Mesenteric fat pad (tissue), 1 donor: ENCODE measurements around the gene ZNF274. TPM values are rescaled to one million over a fixed set of nuclear protein-coding genes. Genes with fewer than 3 reads are reported as not detected.
A peak's percentile ranks its signal among the peaks of the same experiment; 100 is the strongest.
"Not testable (repeated sequence)": the region's sequence is repeated elsewhere in the genome, so short reads cannot be mapped to it uniquely, and the experiment has no call there.

Source experiments
- DNase-seq: peaks from one replicate; pipeline ENCODE4 v3.0.0-alpha.2; 2020; ENCODE audit warnings: low spot score
- total RNA-seq: library from RNA; stranded (reverse); fragmentation: NEBNext Ultra II Directional; extraction: Animal tissue kit (Norgen Biotek cat#: 25700); gene quantifications from one replicate; pipeline ENCODE4 v1.2.1, GENCODE V29; 2021
- donor health status: DM: yes; HTN: yes; CAD: no.

ZNF274 gene
- total RNA-seq, 1 donor from 2014 or later: 20.5 TPM

DNA sequence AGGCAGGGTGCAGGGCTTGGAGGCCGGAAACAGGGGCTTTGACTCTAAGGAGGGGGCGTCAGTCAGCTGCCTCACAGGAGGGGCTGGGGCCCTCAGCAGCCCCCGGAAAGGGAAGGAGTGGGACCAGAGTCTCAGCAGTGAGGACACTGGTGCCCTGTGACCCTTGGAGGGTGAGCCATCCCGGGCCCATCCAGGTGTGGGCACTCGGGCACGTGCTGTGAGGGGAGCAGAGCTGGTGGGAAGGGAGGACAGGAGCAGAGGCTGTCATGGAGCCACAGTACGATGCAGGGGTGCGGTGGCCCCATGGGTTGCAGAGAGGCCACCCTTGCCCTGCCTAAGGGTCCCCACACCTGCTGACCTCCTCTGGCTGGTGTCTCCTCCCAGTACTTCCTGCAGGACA is 26.7 kb downstream of the ZNF274 start:
- DNase-seq: no peak

DNA sequence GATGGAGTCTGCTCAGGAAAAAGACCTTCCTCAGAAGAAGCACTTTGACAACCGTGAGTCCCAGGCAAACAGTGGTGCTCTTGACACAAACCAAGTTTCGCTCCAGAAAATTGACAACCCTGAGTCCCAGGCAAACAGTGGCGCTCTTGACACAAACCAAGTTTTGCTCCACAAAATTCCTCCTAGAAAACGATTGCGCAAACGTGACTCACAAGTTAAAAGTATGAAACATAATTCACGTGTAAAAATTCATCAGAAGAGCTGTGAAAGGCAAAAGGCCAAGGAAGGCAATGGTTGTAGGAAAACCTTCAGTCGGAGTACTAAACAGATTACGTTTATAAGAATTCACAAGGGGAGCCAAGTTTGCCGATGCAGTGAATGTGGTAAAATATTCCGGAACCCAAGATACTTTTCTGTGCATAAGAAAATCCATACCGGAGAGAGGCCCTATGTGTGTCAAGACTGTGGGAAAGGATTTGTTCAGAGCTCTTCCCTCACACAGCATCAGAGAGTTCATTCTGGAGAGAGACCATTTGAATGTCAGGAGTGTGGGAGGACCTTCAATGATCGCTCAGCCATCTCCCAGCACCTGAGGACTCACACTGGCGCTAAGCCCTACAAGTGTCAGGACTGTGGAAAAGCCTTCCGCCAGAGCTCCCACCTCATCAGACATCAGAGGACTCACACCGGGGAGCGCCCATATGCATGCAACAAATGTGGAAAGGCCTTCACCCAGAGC is 29.6 kb downstream of the ZNF274 start:
- no peak for DNase-seq

DNA sequence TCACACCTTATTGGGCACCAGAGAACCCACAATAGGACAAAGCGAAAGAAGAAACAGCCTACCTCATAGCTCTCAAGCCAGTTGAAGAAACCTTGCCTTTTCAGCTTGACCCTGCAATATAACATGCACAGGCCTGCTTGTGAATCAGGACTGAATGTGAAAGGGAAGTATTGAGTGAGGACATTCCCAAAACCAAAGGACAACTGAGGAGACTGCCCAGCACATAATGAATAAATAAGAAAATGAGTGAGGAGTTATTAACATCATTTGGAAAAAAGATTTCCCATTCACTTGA is 30.2 kb downstream of the ZNF274 start:
- DNase-seq: no peak

GRCh38 chr19:58217069-58217481 is 34.2 kb downstream of the ZNF274 start:
- DNase-seq: no peak

- no peak for DNase-seq
Measured at GRCh38 chr19:58217607-58218391, 34.9 kb downstream of the ZNF274 start.

DNA sequence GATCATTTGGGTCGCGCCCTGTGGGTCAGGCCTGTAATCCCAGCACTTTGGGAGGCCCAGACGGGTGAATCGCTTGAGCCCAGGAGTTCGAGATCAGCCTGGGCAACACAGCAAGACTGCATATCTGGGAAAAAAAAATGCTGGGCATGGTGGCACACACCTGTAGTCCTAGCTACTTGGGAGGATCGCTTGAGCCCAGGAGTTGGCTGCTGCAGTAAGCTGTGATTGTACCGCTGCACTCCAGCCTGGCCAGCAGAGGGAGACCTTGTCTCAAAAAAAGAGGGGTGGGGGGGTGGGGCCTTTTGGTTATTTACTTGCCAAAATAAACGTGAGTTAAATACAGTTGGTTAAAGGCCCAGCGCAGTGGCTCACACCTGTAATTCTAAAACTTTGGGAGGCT is 36.0 kb downstream of the ZNF274 start:
- no peak for DNase-seq

DNA sequence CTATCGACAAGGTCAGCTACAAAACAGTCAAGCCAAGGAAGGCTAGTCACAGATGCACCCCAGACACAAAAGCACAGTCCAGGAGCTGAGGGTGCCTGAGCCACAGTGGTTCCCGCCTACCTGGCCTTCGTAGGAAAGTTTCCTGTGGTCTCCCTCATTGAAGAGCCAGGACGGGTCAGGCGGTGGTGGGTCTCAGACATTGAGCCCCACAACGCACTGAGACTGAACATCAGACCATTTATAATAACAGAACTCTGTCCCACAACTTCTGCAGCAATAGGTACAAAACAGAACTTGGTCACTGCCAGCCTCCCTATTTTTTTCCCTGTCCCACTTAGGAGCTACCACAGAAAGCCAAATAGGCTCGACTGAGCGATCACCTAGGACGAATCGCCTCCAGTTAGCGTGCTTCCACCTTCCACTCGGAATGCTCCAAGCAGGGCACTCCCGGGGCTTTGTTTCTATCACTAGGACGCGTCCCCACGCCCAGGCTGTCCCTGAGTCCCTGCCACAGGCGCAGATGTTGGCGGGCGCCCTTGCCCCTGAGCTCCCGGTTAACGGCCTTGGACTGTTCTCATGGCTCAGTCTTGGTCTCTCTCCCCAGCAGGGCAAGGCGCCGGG is 45.2 kb downstream of the ZNF274 start:
- no peak for DNase-seq

- peak; percentile 92 for DNase-seq
Measured at GRCh38 chr19:58228585-58229254, 45.9 kb downstream of the ZNF274 start, which contains the start of gene ZNF544. Gene ZNF544 (plus strand): TSS chr19:58228914. CDS start chr19:58244024, 15,110 bp downstream.

- DNase-seq: no peak
Measured at GRCh38 chr19:58229255-58229639, 46.4 kb downstream of the ZNF274 start.

GRCh38 chr19:58237324-58237723 is 54.5 kb downstream of the ZNF274 start:
- DNase-seq: no peak

DNA sequence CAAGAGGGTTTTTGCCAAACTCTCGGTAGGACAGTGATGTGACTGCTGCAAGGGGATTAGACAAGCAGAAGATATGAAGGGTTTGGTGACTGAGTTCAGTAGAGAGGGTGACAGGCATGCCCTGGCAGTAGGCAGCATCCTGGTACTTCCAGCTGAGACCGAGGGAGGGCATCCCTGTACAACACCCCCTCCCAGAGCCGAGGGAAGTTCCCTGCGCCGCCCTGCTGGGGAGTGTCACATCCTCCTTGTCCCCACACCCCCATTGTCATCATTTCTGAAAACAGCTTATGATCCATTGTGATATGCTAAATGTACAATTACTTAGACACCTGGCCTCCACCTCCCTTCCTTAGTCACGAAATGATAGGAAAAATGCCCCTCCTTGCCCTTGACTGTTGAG is 60.5 kb downstream of the ZNF274 start:
- DNase-seq: no peak

DNA sequence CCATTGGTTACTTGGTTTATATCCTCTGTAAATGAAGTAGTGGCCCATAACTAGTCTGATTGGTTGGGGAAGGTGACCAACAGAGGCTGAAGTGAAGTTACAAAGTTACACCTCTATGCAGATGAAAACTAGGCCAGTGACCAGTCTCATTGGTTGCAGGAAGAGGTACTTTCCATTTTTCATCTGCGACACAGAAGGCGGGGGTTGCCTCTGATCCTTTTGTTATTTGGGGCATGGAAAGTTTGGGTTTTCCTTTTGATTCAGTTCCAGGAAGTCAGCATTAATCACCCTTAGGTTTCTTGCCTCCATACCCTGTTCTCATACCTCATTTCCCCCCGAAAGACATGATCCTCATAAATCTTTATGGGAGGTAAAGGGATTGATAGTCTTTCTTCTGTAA is 66.0 kb downstream of the ZNF274 start:
- DNase-seq: no peak

DNA sequence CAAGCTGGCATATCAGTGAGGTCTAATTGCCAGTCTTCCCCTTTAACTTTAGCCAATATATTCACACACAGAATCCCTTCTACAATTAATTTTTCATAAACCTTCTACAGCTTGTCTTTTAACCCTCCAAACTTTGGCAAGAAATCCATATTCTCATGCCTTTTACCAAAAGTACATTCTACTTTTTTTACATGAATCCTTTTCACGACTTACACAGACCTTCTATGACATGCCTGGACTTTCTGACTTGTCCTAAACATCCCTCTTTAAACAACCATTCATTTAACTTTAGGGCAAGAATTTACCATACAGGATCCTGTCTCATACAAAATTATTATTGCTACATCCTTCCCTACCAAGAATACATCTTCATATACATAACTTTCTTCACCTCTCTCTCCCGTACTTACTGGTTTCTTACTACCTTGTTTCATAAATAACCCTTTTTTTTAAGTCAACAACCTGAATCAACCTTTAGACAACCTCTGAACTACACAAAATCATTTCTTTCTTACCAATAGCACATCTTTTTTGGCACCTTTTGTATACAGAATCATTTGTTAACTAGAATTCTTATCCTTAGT is 69.3 kb downstream of the ZNF274 start:
- DNase-seq: no peak

DNA sequence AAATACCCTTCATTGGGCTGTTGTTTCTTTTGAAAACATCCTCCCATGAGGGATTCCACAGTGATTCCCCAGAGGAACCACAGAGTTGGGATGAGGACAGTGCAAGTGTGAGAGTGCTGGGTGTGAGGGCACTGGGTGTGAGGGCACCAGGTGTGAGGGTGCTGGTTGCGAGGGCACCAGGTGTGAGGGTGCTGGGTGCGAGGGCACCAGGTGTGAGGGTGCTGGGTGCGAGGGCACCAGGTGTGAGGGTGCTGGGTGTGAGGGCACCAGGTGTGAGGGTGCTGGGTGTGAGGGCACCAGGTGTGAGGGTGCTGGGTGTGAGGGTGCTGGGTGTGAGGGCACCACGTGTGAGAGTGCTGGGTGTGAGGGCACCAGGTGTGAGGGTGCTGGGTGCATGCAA is 75.4 kb downstream of the ZNF274 start:
- DNase-seq: not testable (repeated sequence)

- no peak for DNase-seq
Measured at GRCh38 chr19:58261600-58261967, 78.7 kb downstream of the ZNF274 start.

DNA sequence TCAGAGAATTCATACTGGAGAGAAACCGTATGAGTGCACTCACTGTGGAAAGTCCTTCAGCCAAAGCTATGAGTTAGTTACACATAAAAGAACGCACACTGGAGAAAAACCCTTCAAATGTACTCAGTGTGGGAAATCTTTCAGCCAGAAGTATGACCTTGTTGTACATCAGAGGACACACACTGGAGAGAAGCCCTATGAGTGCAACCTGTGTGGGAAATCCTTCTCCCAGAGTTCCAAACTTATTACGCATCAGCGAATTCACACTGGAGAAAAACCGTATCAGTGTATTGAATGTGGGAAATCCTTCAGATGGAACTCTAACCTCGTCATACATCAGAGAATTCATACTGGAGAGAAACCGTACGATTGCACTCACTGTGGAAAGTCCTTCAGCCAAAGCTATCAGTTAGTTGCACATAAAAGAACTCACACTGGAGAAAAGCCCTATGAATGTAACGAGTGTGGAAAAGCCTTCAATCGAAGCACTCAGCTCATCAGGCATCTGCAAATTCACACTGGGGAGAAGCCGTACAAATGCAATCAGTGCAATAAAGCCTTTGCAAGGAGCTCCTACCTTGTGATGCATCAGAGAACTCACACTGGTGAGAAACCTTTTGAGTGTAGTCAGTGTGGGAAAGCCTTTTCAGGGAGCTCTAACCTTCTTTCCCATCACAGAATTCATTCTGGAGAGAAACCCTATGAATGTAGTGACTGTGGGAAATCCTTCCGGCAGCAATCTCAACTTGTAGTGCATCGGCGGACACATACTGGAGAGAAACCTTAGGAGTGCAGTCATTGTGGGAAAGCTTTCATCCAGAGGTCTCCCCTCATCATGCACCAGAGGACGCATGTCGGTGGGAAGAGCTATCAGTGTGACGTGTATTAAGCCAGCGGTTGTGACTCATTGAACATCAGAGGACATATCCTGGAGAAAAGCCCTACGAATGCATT is 79.4 kb downstream of the ZNF274 start:
- no peak for DNase-seq

GRCh38 chr19:58262922-58263296 is 80.0 kb downstream of the ZNF274 start:
- no peak for DNase-seq
